Spleen (tissue), 11 donors: ENCODE data around the gene USP5. TPM values are rescaled to one million over a fixed set of nuclear protein-coding genes. Genes with fewer than 3 reads are reported as not detected.

Source experiments
- DNase-seq: peaks from one replicate; pipeline ENCODE4 v3.0.0-alpha.2; 2020
- H3K27ac ChIP-seq, 8 donors: fragments of 200-600 bp; sonication (generic) in 7 of 8; 1 replicate in 4 of 8; 2 replicates in 4 of 8; pipeline versions ENCODE4 v1.5.0 to v1.8.0; 2016 to 2021; ENCODE audit warnings: inconsistent platforms in 4 of 8, mild to moderate bottlenecking in 4 of 8, moderate library complexity in 1 of 8
- H3K27me3 ChIP-seq, 7 donors: fragments of 200-600 bp; sonication (generic) in 6 of 7; replicated peaks in 1 of 7; 1 replicate in 4 of 7; 2 replicates in 3 of 7; pipeline versions ENCODE4 v1.5.0 to v1.8.0; 2016 to 2021; ENCODE audit warnings: inconsistent platforms in 3 of 7, mild to moderate bottlenecking in 1 of 7
- H3K36me3 ChIP-seq, 6 donors: fragments of 200-600 bp; sonication (generic) in 5 of 6; 1 replicate in 4 of 6; 2 replicates in 2 of 6; pipeline versions ENCODE4 v1.5.0 to v1.8.0; 2016 to 2021; ENCODE audit warnings: inconsistent platforms in 2 of 6
- H3K4me1 ChIP-seq, 6 donors: fragments of 200-600 bp; sonication (generic) in 5 of 6; 1 replicate in 3 of 6; 2 replicates in 3 of 6; pipeline versions ENCODE4 v1.5.0 to v1.8.0; 2016 to 2021; ENCODE audit warnings: inconsistent platforms in 3 of 6
- H3K4me3 ChIP-seq, 8 donors: fragments of 200-600 bp; sonication (generic) in 7 of 8; 1 replicate in 4 of 8; 2 replicates in 4 of 8; pipeline versions ENCODE4 v1.5.0 to v1.8.0; 2016 to 2021; ENCODE audit warnings: inconsistent platforms in 4 of 8, mild to moderate bottlenecking in 4 of 8, moderate library complexity in 2 of 8
- H3K9me3 ChIP-seq, 8 donors: fragments of 200-600 bp; sonication (generic) in 7 of 8; 1 replicate in 4 of 8; 2 replicates in 4 of 8; pipeline versions ENCODE4 v1.5.0 to v1.8.0; 2016 to 2021; ENCODE audit warnings: inconsistent platforms in 4 of 8
- CTCF ChIP-seq, 11 experiments: fragments of 200-600 bp in 7 of 11; fragments of 450-650 bp in 4 of 11; sonication (generic) in 4 of 11; IDR thresholded peaks in 8 of 11; conservative IDR thresholded peaks in 3 of 11; 1 replicate in 7 of 11; 2 replicates in 4 of 11; pipeline versions ENCODE4 v1.4.0 to v1.8.0; 2016 to 2021; ENCODE audit warnings: antibody characterized with exemption in 11 of 11, inconsistent platforms in 4 of 11, mild to moderate bottlenecking in 1 of 11
- POLR2A ChIP-seq, 3 donors: fragments of 450-650 bp; IDR thresholded peaks; one replicate each; pipeline ENCODE4 v1.5.1; 2017; ENCODE audit warnings: antibody characterized with exemption in 3 of 3, mild to moderate bottlenecking in 1 of 3
- POLR2AphosphoS5 ChIP-seq, 3 donors: sonication (generic); formaldehyde crosslinking; IDR thresholded peaks; one replicate each; pipeline ENCODE4 v1.5.1; 2017; ENCODE audit warnings: antibody characterized with exemption in 3 of 3
- WGBS, 5 donors: extraction: QIAGEN DNeasy Blood & Tissue Kit in 3 of 5; methylation state at CpG; one replicate each; pipeline versions ENCODE4 v1.1.5 to v1.1.7; 2013 to 2018; 5-methylcytosine and 5-hydroxymethylcytosine counted together
- intact Hi-C: fragments of 100-400 bp; cut with DNase I; formaldehyde crosslinking; loops from one replicate; pipeline ENCODE4 v1.15.0; 2023; ENCODE audit warnings: low total_unique reads
- polyA plus RNA-seq, 3 donors: library from polyadenylated mRNA; stranded (reverse); fragments of 200-250 nt; gene quantifications; one replicate each; pipeline ENCODE4 v1.2.1, GENCODE V29; 2013
- total RNA-seq, 7 donors: library from RNA; depleted of rRNA in 3 of 7; stranded (reverse); fragments of >200 nt in 3 of 7; fragmentation: NEBNext Ultra II Directional in 4 of 7; extraction: Animal tissue kit (Norgen Biotek cat#: 25700) in 4 of 7; gene quantifications; one replicate each; pipeline versions ENCODE4 v1.1.0 to v1.2.1, GENCODE V29; 2016 to 2021
- donor health status: healthy with polysubstance abuse.
- donor health status: DM: no; HTN: no; CAD: no; lungs with moderate emphysema.
- donor health status: DM: no; HTN: no; CAD: no.
- donor health status: Bipolar disorder and iron deficiency.
- donor health status: healthy.
- donor health status: DM: no; HTN: no; CAD: no.
- donor health status: DM: yes; HTN: yes; CAD: no.

The USP5 gene
- total and polyA plus RNA-seq, 10 donors: 23.1 to 62.4 (median 40.8) TPM

DNA sequence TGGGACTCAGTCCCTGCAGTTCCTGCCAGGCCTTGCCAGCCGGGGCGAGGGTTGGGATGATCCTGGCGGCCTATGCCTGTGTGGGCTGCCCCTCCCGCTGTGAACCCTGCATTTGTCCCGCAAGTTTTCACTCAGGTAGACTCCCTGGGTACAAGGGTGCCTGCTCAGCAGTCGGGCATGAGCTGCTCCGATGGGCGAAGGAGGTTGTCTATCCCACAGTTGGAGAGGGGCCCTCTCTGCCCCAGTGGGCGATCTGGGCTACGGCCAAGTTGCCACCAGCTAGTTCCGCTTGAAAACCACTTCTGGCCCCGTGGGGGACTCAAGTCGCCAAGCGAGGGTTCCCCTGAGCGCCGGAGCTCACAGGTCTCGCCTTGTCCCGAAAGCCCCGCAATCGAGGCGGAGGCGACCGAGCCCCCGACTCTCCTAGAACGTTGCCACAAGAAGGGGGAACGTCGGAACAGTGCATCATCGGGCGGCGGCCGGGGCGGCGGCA, 15.0 kb downstream of the USP5 start:
- DNase-seq: peak; percentile 97
- WGBS, 5 donors: 1 to 7% (median 3%) methylated on average over 20 to 33 of the region's 33 CpGs
- Histone ChIP-seq H3K27me3 (no peaks in the 10 kb centered on the region), H3K9me3 (no peaks in the 10 kb centered on the region), H3K4me1 (peaks cover 27 to 55% (median 47%) of the 10 kb centered on the region in 6 donors), H3K4me3 (peak overlapping the region; percentile 89 to 100 (median 99)), H3K27ac (peak overlapping the region; percentile 89 to 99 (median 98)), H3K36me3 (peaks cover 0 to 73% (median 56%) of the 10 kb centered on the region in 6 donors)
- peak in 2 of 11 experiments; percentile 6 to 13 for TF ChIP-seq CTCF (IDR thresholded peaks at IDR 0.05 in 8 of 11, conservative IDR thresholded peaks at IDR 0.05 in 3 of 11)
- no peak for TF ChIP-seq POLR2A (IDR thresholded peaks at IDR 0.05)
- intact Hi-C loops: loop anchor here (10.0 kb wide), 1 partner anchor 98 kb away; no protein-coding TSS in a partner anchor

GRCh38 chr12:6867413-6868210, 15.7 kb downstream of the USP5 start, which contains the start of gene TPI1:
Gene TPI1 (plus strand): TSS chr12:6867531. CDS start chr12:6867567, 36 bp downstream.
- H3K4me1 ChIP-seq: peaks cover 31 to 61% (median 53%) of the 10 kb centered on the region in 6 donors
- WGBS, 5 donors: 0 to 1% (median 1%) methylated on average over 45 to 86 of the region's 86 CpGs
- peak within 1 kb of the TSS; percentile 89 to 99 (median 98) for H3K27ac ChIP-seq
- H3K9me3 ChIP-seq: no peaks in the 10 kb centered on the region
- no peaks in the 10 kb centered on the region for H3K27me3 ChIP-seq
- peak within 1 kb of the TSS; percentile 89 to 100 (median 99) for H3K4me3 ChIP-seq
- DNase-seq: peak; percentile 92
- TF ChIP-seq POLR2A (IDR thresholded peaks at IDR 0.05) (peak; percentile 87 to 97 (median 94)), CTCF (IDR thresholded peaks at IDR 0.05 in 8 of 11, conservative IDR thresholded peaks at IDR 0.05 in 3 of 11) (peak in 1 of 11 experiments; percentile 2), POLR2AphosphoS5 (IDR thresholded peaks at IDR 0.05) (peak; percentile 99 to 100 (median 99))
- H3K36me3 ChIP-seq: peaks cover 0 to 66% (median 51%) of the 10 kb centered on the region in 6 donors
- intact Hi-C loops: loop anchor here (10.0 kb wide), 1 partner anchor 97 kb away; no protein-coding TSS in a partner anchor

DNA sequence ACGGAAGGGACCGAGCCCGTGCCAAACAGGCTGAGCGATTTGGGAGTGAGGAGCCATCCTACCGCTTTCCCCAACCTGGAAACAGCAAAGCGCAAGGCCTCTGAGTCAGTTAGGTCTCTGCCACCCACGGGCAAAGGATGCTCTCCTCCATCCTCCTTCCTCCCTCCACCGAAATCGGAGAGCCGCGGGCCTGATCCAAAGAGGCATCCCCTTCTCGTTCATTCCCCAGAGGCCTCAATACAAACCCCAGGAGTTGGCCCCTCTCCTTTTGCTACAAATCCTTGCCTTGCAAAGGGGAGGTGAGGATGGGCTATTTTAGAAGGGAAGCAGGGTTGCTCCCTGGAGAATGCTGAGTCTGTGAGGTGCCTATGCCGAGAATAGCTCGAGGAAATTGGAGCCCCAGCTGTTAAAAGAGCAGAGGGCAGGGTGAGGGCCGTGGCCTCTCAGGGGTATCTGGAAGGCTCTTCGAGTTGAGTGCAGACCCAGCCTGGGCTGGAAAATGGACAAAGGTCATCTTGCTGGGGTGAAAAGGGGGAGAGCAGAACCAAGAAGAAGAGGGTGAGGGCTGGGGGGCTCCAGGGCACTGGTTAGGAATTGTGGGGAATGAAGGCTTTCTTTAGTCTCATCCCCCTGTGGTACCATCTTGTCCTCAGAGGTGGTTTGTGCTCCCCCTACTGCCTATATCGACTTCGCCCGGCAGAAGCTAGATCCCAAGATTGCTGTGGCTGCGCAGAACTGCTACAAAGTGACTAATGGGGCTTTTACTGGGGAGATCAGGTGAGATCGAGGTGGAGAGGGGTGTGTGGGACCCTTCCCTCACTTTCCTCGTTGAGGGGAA, 16.5 kb downstream of the USP5 start:
- DNase-seq: no peak
- peak overlapping the region; percentile 89 to 99 (median 98) for H3K27ac ChIP-seq
- H3K4me1 ChIP-seq: peaks cover 31 to 68% (median 55%) of the 10 kb centered on the region in 6 donors
- H3K9me3 ChIP-seq: no peaks in the 10 kb centered on the region
- TF ChIP-seq CTCF (IDR thresholded peaks at IDR 0.05 in 8 of 11, conservative IDR thresholded peaks at IDR 0.05 in 3 of 11) (no peak), POLR2A (IDR thresholded peaks at IDR 0.05) (no peak), POLR2AphosphoS5 (IDR thresholded peaks at IDR 0.05) (no peak)
- no peaks in the 10 kb centered on the region for H3K27me3 ChIP-seq
- peak overlapping the region; percentile 89 to 100 (median 99) for H3K4me3 ChIP-seq
- intact Hi-C loops: loop anchor here (10.0 kb wide), 1 partner anchor 96 kb away; no protein-coding TSS in a partner anchor
- peaks cover 0 to 58% (median 44%) of the 10 kb centered on the region in 6 donors for H3K36me3 ChIP-seq
- 6 to 15% (median 14%) methylated on average over 21 to 22 of the region's 22 CpGs for WGBS, 5 donors
